MCF 10A (cell line): Measurements from ENCODE around the gene TNS3. TPM values are rescaled to one million over a fixed set of nuclear protein-coding genes. Genes with fewer than 3 reads are reported as not detected.

ENCODE experiments used
- BruUV-seq: library from RNA; stranded (reverse); fragments of 400-500 nt; replicated peaks from 2 replicates; lab custom pipeline; 2021; lab: Mats Ljungman, UMichigan
- CTCF ChIA-PET: fragments of 300-600 bp; sonication (Branson Sonifier 250); formaldehyde crosslinking; extraction: SDS; loops from one replicate; lab custom pipeline; 2021; ENCODE audit warnings: antibody characterized with exemption, inconsistent platforms; lab: Yijun Ruan, JAX
- POLR2A ChIA-PET: fragments of 300-600, 350-650 bp; sonication (Branson Sonifier 250); formaldehyde crosslinking; extraction: SDS; loops from one replicate; lab custom pipeline; 2020; ENCODE audit warnings: antibody characterized with exemption, inconsistent platforms; lab: Yijun Ruan, JAX
- DNase-seq: peaks from one replicate; pipeline ENCODE4 v3.0.0-alpha.2; 2018; ENCODE audit not compliant: unreplicated experiment
- H3K27ac Mint-ChIP-seq: one replicate; pipeline ENCODE4 v1.8.0; 2022; ENCODE audit warnings: mild to moderate bottlenecking, low read depth, mixed read lengths; ENCODE audit not compliant: unreplicated experiment
- H3K27me3 Mint-ChIP-seq: one replicate; pipeline ENCODE4 v1.8.0; 2022; ENCODE audit warnings: mixed read lengths; ENCODE audit not compliant: insufficient read depth, unreplicated experiment
- H3K36me3 Mint-ChIP-seq: one replicate; pipeline ENCODE4 v1.8.0; 2022; ENCODE audit warnings: mild to moderate bottlenecking, moderate library complexity, mixed read lengths; ENCODE audit not compliant: insufficient read depth, unreplicated experiment
- H3K4me1 Mint-ChIP-seq: one replicate; pipeline ENCODE4 v1.8.0; 2022; ENCODE audit warnings: mixed read lengths; ENCODE audit not compliant: insufficient read depth, unreplicated experiment
- H3K4me3 Mint-ChIP-seq: one replicate; pipeline ENCODE4 v1.8.0; 2022; ENCODE audit warnings: mild to moderate bottlenecking, moderate library complexity, mixed read lengths; ENCODE audit not compliant: unreplicated experiment
- H3K9me3 Mint-ChIP-seq: one replicate; pipeline ENCODE4 v1.8.0; 2022; ENCODE audit warnings: mixed read lengths; ENCODE audit not compliant: unreplicated experiment
- CTCF ChIP-seq: fragments of 200-600 bp; IDR thresholded peaks from one replicate; pipeline ENCODE4 v1.8.0; 2022; ENCODE audit warnings: antibody characterized with exemption, mild to moderate bottlenecking; ENCODE audit not compliant: unreplicated experiment
- intact Hi-C: fragments of 100-400 bp; cut with micrococcal nuclease; formaldehyde crosslinking; loops from 2 replicates; pipeline ENCODE4 v1.14.1; 2022
- total RNA-seq: library from RNA; stranded (reverse); gene quantifications from 2 replicates; pipeline ENCODE4 v1.2.3, GENCODE V29; 2022

Gene TNS3
- total RNA-seq, 1 experiment from 2014 or later = 30.1 TPM

GRCh38 chr7:47572939-47573757 is 8.8 kb downstream of the TNS3 start:
- Mint-ChIP-seq H3K27me3 (no peaks in the 10 kb centered on the region), H3K4me3 (peak overlapping the region; percentile 35), H3K27ac (peak overlapping the region; percentile 77), H3K4me1 (peaks cover 62% of the 10 kb centered on the region), H3K9me3 (no peaks in the 10 kb centered on the region), H3K36me3 (peaks cover 51% of the 10 kb centered on the region)
- TF ChIP-seq CTCF = no peak
- DNase-seq = no peak
- no TSS peak for BruUV-seq
- CTCF ChIA-PET = interaction anchor here (0.7 kb wide), 1 partner anchor 72 kb away, joined by 3 read pairs; no protein-coding TSS in a partner anchor
- intact Hi-C loops = loop anchor here (5.0 kb wide), 1 partner anchor 121 kb away; no protein-coding TSS in a partner anchor
- POLR2A ChIA-PET = no interaction called here

GRCh38 chr7:47572094-47572445 is 9.8 kb downstream of the TNS3 start:
- no peaks in the 10 kb centered on the region for H3K27me3 Mint-ChIP-seq
- CTCF ChIA-PET = interaction anchor here (0.6 to 2.2 kb wide), 10 partner anchors 13 to 533 kb away, joined by 3 to 11 read pairs (median 4); no protein-coding TSS in a partner anchor
- no TSS peak for BruUV-seq
- intact Hi-C loops = loop anchor here (5.0 kb wide), 1 partner anchor 120 kb away; no protein-coding TSS in a partner anchor
- no peak for TF ChIP-seq CTCF
- peaks cover 60% of the 10 kb centered on the region for H3K36me3 Mint-ChIP-seq
- H3K4me3 Mint-ChIP-seq = peak overlapping the region; percentile 55
- no peak for DNase-seq
- peaks cover 58% of the 10 kb centered on the region for H3K4me1 Mint-ChIP-seq
- H3K9me3 Mint-ChIP-seq = no peaks in the 10 kb centered on the region
- POLR2A ChIA-PET = interaction anchor here (1.0 to 2.2 kb wide), 11 partner anchors 8 to 214 kb away, joined by 3 to 12 read pairs (median 4); partner anchors contain the start of gene TNS3
- H3K27ac Mint-ChIP-seq = peak overlapping the region; percentile 85

GRCh38 chr7:47571331-47572093 is 10.4 kb downstream of the TNS3 start:
- CTCF ChIA-PET = interaction anchor here (0.6 to 2.2 kb wide), 17 partner anchors 8 to 533 kb away, joined by 3 to 11 read pairs (median 4); no protein-coding TSS in a partner anchor
- no peaks in the 10 kb centered on the region for H3K27me3 Mint-ChIP-seq
- POLR2A ChIA-PET = interaction anchor here (0.6 to 2.2 kb wide), 16 partner anchors 8 to 215 kb away, joined by 3 to 12 read pairs (median 4); partner anchors contain the start of gene TNS3
- BruUV-seq = no TSS peak
- peak overlapping the region; percentile 55 for H3K4me3 Mint-ChIP-seq
- peaks cover 61% of the 10 kb centered on the region for H3K36me3 Mint-ChIP-seq
- peak; percentile 81 for DNase-seq
- H3K27ac Mint-ChIP-seq = peak overlapping the region; percentile 85
- TF ChIP-seq CTCF = no peak
- intact Hi-C loops = loop anchor here (5.0 kb wide), 1 partner anchor 119 kb away; no protein-coding TSS in a partner anchor
- no peaks in the 10 kb centered on the region for H3K9me3 Mint-ChIP-seq
- H3K4me1 Mint-ChIP-seq = peaks cover 52% of the 10 kb centered on the region
